Ovary (tissue), 9 donors: ENCODE measurements around the gene N4BP2L2. TPM values are rescaled to one million over a fixed set of nuclear protein-coding genes. Genes with fewer than 3 reads are reported as not detected.
"Not testable (repeated sequence)": the region's sequence is repeated elsewhere in the genome, so short reads cannot be mapped to it uniquely, and the experiment has no call there.

Experiments used
- DNase-seq, 5 donors: peaks; one replicate each; pipeline ENCODE4 v3.0.0-alpha.2; 2019 to 2020
- H3K27ac ChIP-seq, 2 donors: fragments of 200-600 bp; one replicate each; pipeline versions ENCODE4 v1.5.1 to v1.8.0; 2019 to 2022
- H3K27me3 ChIP-seq: fragments of 200-600 bp; one replicate; pipeline ENCODE4 v1.8.0; 2022
- H3K36me3 ChIP-seq: fragments of 200-600 bp; sonication (generic); one replicate; pipeline ENCODE4 v1.5.1; 2019
- H3K4me1 ChIP-seq: one replicate; pipeline ENCODE4 v1.8.1; 2013; ENCODE audit warnings: mild to moderate bottlenecking, moderate library complexity; ENCODE audit not compliant: insufficient read depth
- H3K4me3 ChIP-seq: fragments of 200-600 bp; sonication (generic); one replicate; pipeline ENCODE4 v1.5.1; 2017
- H3K9me3 ChIP-seq, 2 donors: fragments of 200-600 bp in 1 of 2; sonication (generic) in 1 of 2; one replicate each; pipeline versions ENCODE4 v1.5.1 to v1.8.1; 2013 to 2019; ENCODE audit warnings: mild to moderate bottlenecking in 1 of 2, moderate library complexity in 1 of 2
- EP300 ChIP-seq: sonication (generic); formaldehyde crosslinking; IDR thresholded peaks from one replicate; pipeline ENCODE4 v1.6.1; 2017; ENCODE audit warnings: antibody characterized with exemption
- POLR2A ChIP-seq: fragments of 450-650 bp; IDR thresholded peaks from one replicate; pipeline ENCODE4 v1.6.1; 2017; ENCODE audit warnings: antibody characterized with exemption, mild to moderate bottlenecking, moderate library complexity
- WGBS, 3 donors: extraction: QIAGEN DNeasy Blood & Tissue Kit in 1 of 3; methylation state at CpG; one replicate each; pipeline versions ENCODE4 v1.1.5 to v1.1.7; 2013 to 2017; 5-methylcytosine and 5-hydroxymethylcytosine counted together
- intact Hi-C, 4 donors: fragments of 100-400 bp; cut with DNase I; formaldehyde crosslinking; loops; one replicate each; pipeline versions ENCODE4 v1.11.0 to v1.15.1; 2022 to 2023
- polyA plus RNA-seq, 2 donors: library from polyadenylated mRNA; stranded (reverse); fragments of 200-250 nt in 1 of 2; fragments of 350-450 nt in 1 of 2; fragmentation: Illumina TruSeq in 1 of 2; extraction: RNeasy Lipid Tissue Mini Kit (QIAGEN cat#74804) in 1 of 2; gene quantifications; one replicate each; pipeline ENCODE4 v1.2.3, GENCODE V29; 2013 to 2014
- total RNA-seq, 7 donors: library from RNA; depleted of rRNA in 2 of 7; stranded (reverse); fragments of >200 nt in 2 of 7; fragmentation: NEBNext Ultra II Directional in 3 of 7; extraction: Animal tissue kit (Norgen Biotek cat#: 25700) in 3 of 7; gene quantifications; one replicate each; pipeline versions ENCODE4 v1.1.0 to v1.2.4, GENCODE V29; 2016 to 2023
- TF ChIP-seq, protein P1 (sequence below), 3 donors: fragments of 450-650 bp in 2 of 3; fragments of 200-600 bp in 1 of 3; IDR thresholded peaks; one replicate each; pipeline versions ENCODE4 v1.5.1 to v1.8.0; 2016 to 2022; ENCODE audit warnings: antibody characterized with exemption in 3 of 3, mild to moderate bottlenecking in 1 of 3
- donor health status: DM: no; HTN: no; CAD: no; lungs with moderate emphysema.
- donor health status: DM: no; HTN: no; CAD: no.
- donor health status: Bipolar disorder and iron deficiency.
- donor health status: DM: yes; HTN: yes; CAD: no.
- donor health status: DM: no; HTN: no; CAD: no.
- donor health status: DM: yes; HTN: yes; CAD: no.

Gene N4BP2L2
- total and polyA plus RNA-seq, 9 donors, result 67.8 to 220 (median 168) TPM

DNA sequence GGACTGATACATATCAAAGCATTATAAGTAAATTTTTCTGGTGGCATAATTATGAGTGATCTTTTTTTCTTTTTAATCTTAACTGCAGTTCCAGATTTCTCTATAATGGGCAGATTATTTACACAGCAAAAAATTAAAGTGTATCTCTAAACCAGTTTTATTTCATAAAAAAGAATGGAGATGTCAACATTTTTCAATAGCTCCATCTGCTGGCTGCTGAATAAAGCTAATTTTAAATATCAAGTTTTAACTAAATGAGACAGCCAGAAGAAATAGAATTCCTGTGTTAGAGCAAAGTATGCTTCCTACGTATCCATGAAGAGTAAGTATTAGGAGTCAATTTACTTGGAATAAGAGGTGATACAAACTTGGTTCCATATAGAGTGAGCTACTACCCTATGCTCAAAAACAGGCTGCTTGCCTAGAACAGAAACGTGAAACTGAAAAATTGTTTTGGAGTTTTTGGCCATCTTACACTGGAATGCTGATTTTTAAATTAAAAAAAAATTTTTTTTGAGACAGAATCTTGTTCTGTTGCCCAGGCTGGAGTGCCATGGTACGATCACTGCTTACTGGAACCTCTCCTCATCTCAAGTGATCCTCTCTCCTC lies 42.7 kb upstream of the N4BP2L2 start:
- no peaks in the 10 kb centered on the region for H3K27me3 ChIP-seq
- TF ChIP-seq POLR2A, result no peak
- no peak for TF ChIP-seq EP300
- TF ChIP-seq, protein P1, sequence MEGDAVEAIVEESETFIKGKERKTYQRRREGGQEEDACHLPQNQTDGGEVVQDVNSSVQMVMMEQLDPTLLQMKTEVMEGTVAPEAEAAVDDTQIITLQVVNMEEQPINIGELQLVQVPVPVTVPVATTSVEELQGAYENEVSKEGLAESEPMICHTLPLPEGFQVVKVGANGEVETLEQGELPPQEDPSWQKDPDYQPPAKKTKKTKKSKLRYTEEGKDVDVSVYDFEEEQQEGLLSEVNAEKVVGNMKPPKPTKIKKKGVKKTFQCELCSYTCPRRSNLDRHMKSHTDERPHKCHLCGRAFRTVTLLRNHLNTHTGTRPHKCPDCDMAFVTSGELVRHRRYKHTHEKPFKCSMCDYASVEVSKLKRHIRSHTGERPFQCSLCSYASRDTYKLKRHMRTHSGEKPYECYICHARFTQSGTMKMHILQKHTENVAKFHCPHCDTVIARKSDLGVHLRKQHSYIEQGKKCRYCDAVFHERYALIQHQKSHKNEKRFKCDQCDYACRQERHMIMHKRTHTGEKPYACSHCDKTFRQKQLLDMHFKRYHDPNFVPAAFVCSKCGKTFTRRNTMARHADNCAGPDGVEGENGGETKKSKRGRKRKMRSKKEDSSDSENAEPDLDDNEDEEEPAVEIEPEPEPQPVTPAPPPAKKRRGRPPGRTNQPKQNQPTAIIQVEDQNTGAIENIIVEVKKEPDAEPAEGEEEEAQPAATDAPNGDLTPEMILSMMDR (IDR thresholded peaks at IDR 0.05), result no peak
- H3K36me3 ChIP-seq, result no peaks in the 10 kb centered on the region
- H3K4me1 ChIP-seq, result peaks cover 2% of the 10 kb centered on the region
- H3K9me3 ChIP-seq, result no peaks in the 10 kb centered on the region
- H3K4me3 ChIP-seq, result no peak overlapping the region
- no peak for DNase-seq
- no peak overlapping the region for H3K27ac ChIP-seq
- intact Hi-C loops, result loop anchor here in 2 of 4 donors (5.0 kb wide), 2 partner anchors 199 to 564 kb away; no protein-coding TSS in a partner anchor
- 31 to 35% (median 31%) methylated on average over 3 of the region's 3 CpGs for WGBS, 3 donors

GRCh38 chr13:32577032-32577431 lies 38.4 kb upstream of the N4BP2L2 start:
- intact Hi-C loops, result no loop called here
- WGBS, 3 donors, result 97% methylated on average over 3 of the region's 3 CpGs
- TF ChIP-seq EP300 (no peak), POLR2A (no peak)
- TF ChIP-seq, protein P1 (IDR thresholded peaks at IDR 0.05), result no peak

GRCh38 chr13:32575687-32576086 lies 37.1 kb upstream of the N4BP2L2 start:
- 91 to 98% (median 93%) methylated on average over 4 of the region's 4 CpGs for WGBS, 3 donors
- DNase-seq, H3K36me3 ChIP-seq, H3K27me3 ChIP-seq, H3K4me1 ChIP-seq, H3K27ac ChIP-seq, H3K4me3 ChIP-seq, intact Hi-C loops, H3K9me3 ChIP-seq: not testable (repeated sequence)

More at GRCh38 chr13:32577032-32577431, 38.4 kb upstream of the N4BP2L2 start:
- DNase-seq, result no peak
- H3K36me3 ChIP-seq, result no peaks in the 10 kb centered on the region
- H3K4me1 ChIP-seq, result no peaks in the 10 kb centered on the region
- no peak overlapping the region for H3K4me3 ChIP-seq
- no peaks in the 10 kb centered on the region for H3K27me3 ChIP-seq
- no peak overlapping the region for H3K27ac ChIP-seq
- H3K9me3 ChIP-seq, result no peaks in the 10 kb centered on the region

DNA sequence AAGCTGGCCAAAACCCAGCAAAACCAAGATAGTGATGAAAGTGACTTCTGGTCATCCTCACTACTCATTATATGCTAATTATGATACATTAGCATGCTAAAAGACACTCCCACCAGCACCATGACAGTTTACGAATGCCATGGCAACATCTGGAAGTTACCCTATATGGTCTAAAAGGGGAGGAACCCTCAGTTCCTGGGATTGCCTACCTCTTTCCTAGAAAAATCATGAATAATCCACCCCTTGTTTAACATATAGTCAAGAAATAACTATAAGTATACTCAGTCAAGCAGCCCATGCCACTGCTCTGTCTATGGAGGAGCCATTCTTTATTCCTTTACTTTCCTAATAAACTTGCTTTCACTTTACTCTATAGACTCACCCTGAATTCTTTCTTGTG lies 22.2 kb upstream of the N4BP2L2 start:
- DNase-seq, H3K27me3 ChIP-seq, H3K4me3 ChIP-seq, intact Hi-C loops, H3K4me1 ChIP-seq, H3K36me3 ChIP-seq, H3K27ac ChIP-seq, H3K9me3 ChIP-seq: not testable (repeated sequence)
- 93 to 100% (median 96%) methylated on average over 1 of the region's 1 CpG for WGBS, 3 donors

DNA sequence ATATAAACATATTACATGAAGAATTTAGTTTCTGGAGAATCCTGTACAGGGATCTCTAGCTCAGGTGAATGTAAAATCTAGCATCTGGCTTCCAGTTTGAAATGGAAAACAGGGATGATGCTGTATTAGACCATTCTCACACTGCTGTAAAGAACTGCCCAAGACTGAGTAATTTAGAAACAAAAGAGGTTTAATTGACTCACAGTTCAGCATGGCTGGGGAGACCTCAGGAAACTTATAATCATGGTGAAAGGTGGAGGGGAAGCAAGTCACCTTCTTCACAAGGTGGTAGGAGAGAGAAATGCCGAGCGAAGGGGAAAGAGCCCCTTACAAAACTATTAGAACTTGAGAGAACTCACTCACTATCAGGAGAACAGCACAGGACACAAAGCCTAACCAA lies 17.0 kb upstream of the N4BP2L2 start:
- 93 to 97% (median 93%) methylated on average over 2 of the region's 2 CpGs for WGBS, 3 donors
- no peak overlapping the region for H3K4me3 ChIP-seq
- intact Hi-C loops, result no loop called here
- H3K4me1 ChIP-seq, result no peaks in the 10 kb centered on the region
- H3K27ac ChIP-seq, result no peak overlapping the region
- peaks cover 0 to 2% of the 10 kb centered on the region in 2 donors for H3K9me3 ChIP-seq
- DNase-seq, result no peak
- H3K27me3 ChIP-seq, result no peaks in the 10 kb centered on the region
- no peaks in the 10 kb centered on the region for H3K36me3 ChIP-seq
- TF ChIP-seq EP300 (no peak), POLR2A (no peak)
- TF ChIP-seq, protein P1 (IDR thresholded peaks at IDR 0.05), result no peak
